ENCODE data around the gene LSR. TPM values are rescaled to one million over a fixed set of nuclear protein-coding genes. Genes with fewer than 3 reads are reported as not detected.

Gene LSR
- polyA plus RNA-seq, 1 donor (not counting 4 experiments of a cell fraction or from before 2014, with no cell fraction given) = 51.3 TPM

DNA sequence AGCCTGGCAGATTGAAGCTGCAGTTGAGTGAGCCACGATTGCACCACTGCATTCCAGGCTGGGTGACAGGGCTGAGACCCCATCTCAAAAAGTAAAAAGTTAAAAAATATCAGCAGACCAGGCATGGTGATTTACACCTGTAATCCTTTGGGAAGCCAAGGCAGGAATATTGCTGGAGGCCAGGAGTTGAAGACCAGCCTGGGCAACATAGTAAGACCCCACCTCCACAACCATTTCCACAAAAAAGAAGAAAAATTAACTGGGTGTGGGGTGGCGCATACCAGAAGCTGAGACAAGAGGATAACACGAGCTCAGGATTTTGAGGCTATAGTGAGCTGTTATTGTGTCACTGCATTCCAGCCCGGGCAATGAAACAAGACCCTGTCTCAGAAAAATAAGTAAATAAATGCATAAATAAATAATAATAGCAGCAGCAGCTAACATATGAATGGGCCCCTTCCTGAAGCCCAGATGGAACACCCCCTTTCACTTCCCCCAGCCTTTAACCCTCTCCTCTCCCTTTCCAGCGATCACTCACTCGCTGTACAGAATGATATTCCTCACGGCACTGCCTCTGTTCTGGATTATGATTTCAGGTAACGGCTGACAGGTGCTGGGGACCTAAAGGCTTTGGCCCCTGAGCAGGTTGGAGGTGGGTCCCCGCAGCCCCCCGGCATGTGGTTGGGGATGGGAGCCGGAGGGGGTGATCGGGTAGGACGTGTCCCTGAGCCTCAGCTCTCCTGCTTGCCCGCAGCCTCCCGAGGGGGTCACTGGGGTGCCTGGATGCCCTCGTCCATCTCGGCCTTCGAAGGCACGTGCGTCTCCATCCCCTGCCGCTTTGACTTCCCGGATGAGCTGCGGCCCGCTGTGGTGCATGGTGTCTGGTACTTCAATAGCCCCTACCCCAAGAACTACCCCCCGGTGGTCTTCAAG, 46.3 kb downstream of the LSR start:
- H3K36me3 ChIP-seq (ENCODE audit: control insufficient read depth in 2 of 2, extremely low read depth in 1 of 2, insufficient read depth in 2 of 2, low read length in 2 of 2) = no peaks in the 10 kb centered on the region
- no peak overlapping the region for H3K9ac ChIP-seq (ENCODE audit: control insufficient read depth, extremely low read depth, insufficient read depth, low read length)
- no peak overlapping the region for H3K27ac ChIP-seq (ENCODE audit: control insufficient read depth, insufficient read depth, low read length)
- H3K4me1 ChIP-seq (ENCODE audit: control insufficient read depth, extremely low read depth, insufficient read depth, low read length) = no peaks in the 10 kb centered on the region
- no peak for TF ChIP-seq CTCF (optimal IDR thresholded peaks at IDR 0.05 in 1 of 3, IDR thresholded peaks at IDR 0.05 in 1 of 3, conservative IDR thresholded peaks at IDR 0.05 in 1 of 3; ENCODE audit: extremely low read depth in 1 of 3, insufficient read depth in 2 of 3, low read length in 3 of 3)
- TF ChIP-seq EZH2 (IDR thresholded peaks at IDR 0.05; ENCODE audit: low read length) = no peak
- no peaks in the 10 kb centered on the region for H3K79me2 ChIP-seq (ENCODE audit: control insufficient read depth, insufficient read depth, low read length)
- no peak overlapping the region for H3K4me3 ChIP-seq (ENCODE audit: control insufficient read depth in 2 of 3, extremely low read depth in 1 of 3, insufficient read depth in 2 of 3, low read depth in 1 of 3, low read length in 3 of 3)
- DNase-seq (ENCODE audit: low read depth, low spot score) (no peak), FAIRE-seq (no peak)
- no peaks in the 10 kb centered on the region for H3K9me1 ChIP-seq (ENCODE audit: control insufficient read depth, extremely low read depth, insufficient read depth, low read length)
- no peak overlapping the region for H2AFZ ChIP-seq (ENCODE audit: control insufficient read depth, low read length)
- no peaks in the 10 kb centered on the region for H4K20me1 ChIP-seq (ENCODE audit: control insufficient read depth, extremely low read depth, insufficient read depth, low read length)
- peaks cover 51% of the 10 kb centered on the region for H3K27me3 ChIP-seq (ENCODE audit: control insufficient read depth, extremely low read depth, insufficient read depth, low read length)
- H3K9me3 ChIP-seq (ENCODE audit: control insufficient read depth, low read depth, low read length) = no peaks in the 10 kb centered on the region
- dilution Hi-C loops (cut with MboI; ENCODE audit: extremely low pct_ligation_motif_present, low sequenced_read_pairs) = no loop called here
- H3K4me2 ChIP-seq (ENCODE audit: control insufficient read depth, extremely low read depth, insufficient read depth, low read depth, low read length) = no peak overlapping the region

DNA sequence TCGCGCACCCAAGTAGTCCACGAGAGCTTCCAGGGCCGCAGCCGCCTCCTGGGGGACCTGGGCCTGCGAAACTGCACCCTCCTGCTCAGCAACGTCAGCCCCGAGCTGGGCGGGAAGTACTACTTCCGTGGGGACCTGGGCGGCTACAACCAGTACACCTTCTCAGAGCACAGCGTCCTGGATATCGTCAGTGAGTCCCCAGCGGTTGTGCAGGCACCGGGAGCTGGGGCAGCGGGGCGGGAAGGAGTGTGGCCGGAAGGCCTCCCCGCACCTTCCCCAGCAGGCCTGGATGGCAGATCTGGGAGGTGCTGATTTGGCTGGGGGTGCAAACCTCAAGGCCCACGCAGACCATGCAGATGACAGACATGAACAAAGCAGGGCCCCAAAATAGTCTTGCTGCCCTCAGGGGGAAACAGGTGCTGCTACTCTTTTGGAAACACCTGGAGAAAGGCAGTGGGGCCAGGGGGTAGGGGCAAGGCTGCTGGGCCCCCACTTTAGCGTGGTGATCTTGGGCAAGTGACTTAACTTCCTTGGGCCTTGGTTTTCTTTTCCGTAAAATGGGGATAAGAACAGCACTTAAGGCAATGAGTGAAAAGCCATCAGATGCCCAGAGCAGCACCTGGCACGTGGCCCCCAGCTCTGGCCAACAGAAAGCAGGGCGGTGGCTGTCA, 47.1 kb downstream of the LSR start:
- TF ChIP-seq EZH2 (IDR thresholded peaks at IDR 0.05; ENCODE audit: low read length) (no peak), CTCF (optimal IDR thresholded peaks at IDR 0.05 in 1 of 3, IDR thresholded peaks at IDR 0.05 in 1 of 3, conservative IDR thresholded peaks at IDR 0.05 in 1 of 3; ENCODE audit: extremely low read depth in 1 of 3, insufficient read depth in 2 of 3, low read length in 3 of 3) (no peak)

More for the DNA sequence above, 47.1 kb downstream of the LSR start:
- H3K4me1 ChIP-seq (ENCODE audit: control insufficient read depth, extremely low read depth, insufficient read depth, low read length) = no peaks in the 10 kb centered on the region
- H3K27ac ChIP-seq (ENCODE audit: control insufficient read depth, insufficient read depth, low read length) = no peak overlapping the region
- no peak overlapping the region for H3K4me3 ChIP-seq (ENCODE audit: control insufficient read depth in 2 of 3, extremely low read depth in 1 of 3, insufficient read depth in 2 of 3, low read depth in 1 of 3, low read length in 3 of 3)
- H4K20me1 ChIP-seq (ENCODE audit: control insufficient read depth, extremely low read depth, insufficient read depth, low read length) = no peaks in the 10 kb centered on the region
- H3K9ac ChIP-seq (ENCODE audit: control insufficient read depth, extremely low read depth, insufficient read depth, low read length) = no peak overlapping the region
- H3K9me1 ChIP-seq (ENCODE audit: control insufficient read depth, extremely low read depth, insufficient read depth, low read length) = no peaks in the 10 kb centered on the region
- no peaks in the 10 kb centered on the region for H3K79me2 ChIP-seq (ENCODE audit: control insufficient read depth, insufficient read depth, low read length)
- dilution Hi-C loops (cut with MboI; ENCODE audit: extremely low pct_ligation_motif_present, low sequenced_read_pairs) = no loop called here
- no peak for FAIRE-seq
- H3K27me3 ChIP-seq (ENCODE audit: control insufficient read depth, extremely low read depth, insufficient read depth, low read length) = peaks cover 46% of the 10 kb centered on the region
- no peak overlapping the region for H3K4me2 ChIP-seq (ENCODE audit: control insufficient read depth, extremely low read depth, insufficient read depth, low read depth, low read length)
- no peaks in the 10 kb centered on the region for H3K9me3 ChIP-seq (ENCODE audit: control insufficient read depth, low read depth, low read length)
- no peak for DNase-seq (ENCODE audit: low read depth, low spot score)
- no peak overlapping the region for H2AFZ ChIP-seq (ENCODE audit: control insufficient read depth, low read length)
- H3K36me3 ChIP-seq (ENCODE audit: control insufficient read depth in 2 of 2, extremely low read depth in 1 of 2, insufficient read depth in 2 of 2, low read length in 2 of 2) = no peaks in the 10 kb centered on the region
